OCI-LY7 (cell line): ENCODE results near the gene SPTSSA.

Source experiments
- CTCF ChIP-seq: fragments of 200-600 bp; sonication (generic); conservative IDR thresholded peaks from 2 replicates; pipeline ENCODE4 v1.5.1; 2014; ENCODE audit warnings: mild to moderate bottlenecking, antibody characterized with exemption, low read length, moderate library complexity, mixed read lengths
- EZH2phosphoT487 ChIP-seq: fragments of 200-600 bp; sonication (generic); IDR thresholded peaks from 2 replicates; pipeline ENCODE4 v1.6.1; 2018; ENCODE audit warnings: low read depth, borderline replicate concordance, mild to moderate bottlenecking, mixed run types, antibody characterized with exemption, low read length, moderate library complexity, mixed read lengths

GRCh38 chr14:34433957-34434356 lies 28.1 kb downstream of the SPTSSA start:
- TF ChIP-seq CTCF (no peak), EZH2phosphoT487 (no peak)
